HuH-7 (cell line): Measurements from ENCODE around the gene TSPOAP1.

Experiments
- DNase-seq: peaks from one replicate; pipeline ENCODE4 v3.0.0; 2011; ENCODE audit warnings: low spot score

TSPOAP1 gene

GRCh38 chr17:58328195-58329034, at the start of gene TSPOAP1:
Gene TSPOAP1 (minus strand): TSS chr17:58328795. CDS start chr17:58327920, 875 bp downstream.
- no peak for DNase-seq

- DNase-seq = no peak
These were observed 49.1 kb upstream of the TSPOAP1 start for GRCh38 chr17:58377661-58378060.

GRCh38 chr17:58377093-58377601, 48.6 kb upstream of the TSPOAP1 start:
- no peak for DNase-seq

- DNase-seq = no peak
These were observed 47.9 kb upstream of the TSPOAP1 start for GRCh38 chr17:58376472-58377000.

GRCh38 chr17:58375811-58376210, 47.2 kb upstream of the TSPOAP1 start:
- no peak for DNase-seq

- no peak for DNase-seq
These were observed 46.7 kb upstream of the TSPOAP1 start for GRCh38 chr17:58375256-58375655.

GRCh38 chr17:58373923-58374322, 45.3 kb upstream of the TSPOAP1 start:
- no peak for DNase-seq

GRCh38 chr17:58373003-58373402, 44.4 kb upstream of the TSPOAP1 start:
- no peak for DNase-seq

GRCh38 chr17:58371300-58371950, 42.8 kb upstream of the TSPOAP1 start:
- DNase-seq = no peak

- no peak for DNase-seq
These were observed 42.1 kb upstream of the TSPOAP1 start for GRCh38 chr17:58370716-58371115.

GRCh38 chr17:58370309-58370708, 41.7 kb upstream of the TSPOAP1 start:
- no peak for DNase-seq

GRCh38 chr17:58369214-58370031, 40.8 kb upstream of the TSPOAP1 start:
- peak; percentile 77 for DNase-seq

- DNase-seq = no peak
These were observed 40.2 kb upstream of the TSPOAP1 start for GRCh38 chr17:58368860-58369213.

GRCh38 chr17:58367461-58367860, 38.9 kb upstream of the TSPOAP1 start:
- no peak for DNase-seq

GRCh38 chr17:58365980-58366595, 37.5 kb upstream of the TSPOAP1 start:
- no peak for DNase-seq

GRCh38 chr17:58365185-58365979, 36.8 kb upstream of the TSPOAP1 start:
- DNase-seq = no peak

- DNase-seq = peak; percentile 84
These were observed 35.8 kb upstream of the TSPOAP1 start for GRCh38 chr17:58364270-58364942.

GRCh38 chr17:58363457-58364185, 35.0 kb upstream of the TSPOAP1 start:
- DNase-seq = no peak

GRCh38 chr17:58362368-58363014, 33.9 kb upstream of the TSPOAP1 start:
- no peak for DNase-seq
